GM12878 (cell line): ENCODE data around the gene CRYGC. TPM values are rescaled to one million over a fixed set of nuclear protein-coding genes. Genes with fewer than 3 reads are reported as not detected.

Source experiments
- ATAC-seq: fragments of 200-7000 bp; cut with Tn5 transposase; 3 replicates; pipeline ENCODE4 v1.9.1; 2020; ENCODE audit warnings: mild to moderate bottlenecking, moderate library complexity
- BruUV-seq: library from RNA; stranded (reverse); fragments of 400-500 nt; replicated peaks from 2 replicates; lab custom pipeline; 2021; lab: Mats Ljungman, UMichigan
- CTCF ChIA-PET: fragments of 300-600 bp; sonication (Branson Sonifier 250); formaldehyde crosslinking; extraction: SDS; loops from one replicate; lab custom pipeline; 2021; ENCODE audit warnings: inconsistent platforms; lab: Yijun Ruan, JAX
- POLR2A ChIA-PET: fragments of 350-600 bp; formaldehyde crosslinking; extraction: SDS; loops from one replicate; lab custom pipeline; 2021; ENCODE audit warnings: inconsistent platforms; lab: Charles Lee
- RAD21 ChIA-PET: fragments of 300-600 bp; sonication (Branson Sonifier 250); formaldehyde crosslinking; loops from one replicate; lab custom pipeline; 2023; ENCODE audit warnings: antibody characterized with exemption; ENCODE audit not compliant: unreplicated experiment; lab: Charles Lee
- SMC1A ChIA-PET: fragments of 300-600 bp; sonication (Branson Sonifier 250); formaldehyde crosslinking; loops from one replicate; lab custom pipeline; 2023; ENCODE audit not compliant: unreplicated experiment, uncharacterized antibody; lab: Charles Lee
- DNase-seq: peaks from one replicate; pipeline ENCODE4 v3.0.0-alpha.2; 2011; ENCODE audit warnings: low read depth, low spot score
- FAIRE-seq: peaks from 3 replicates; lab custom pipeline; 2011; peaks lifted over from hg19 to GRCh38; lab: Jason Lieb, UNC
- H2AFZ ChIP-seq: 2 replicates; pipeline ENCODE4 v1.6.0; 2011; ENCODE audit warnings: low read depth, low read length, control low read depth; ENCODE audit not compliant: control insufficient read depth
- H3K27ac ChIP-seq: 2 replicates; pipeline ENCODE4 v1.5.1; 2011; ENCODE audit warnings: control low read depth; ENCODE audit not compliant: control insufficient read depth, insufficient read depth
- H3K27me3 ChIP-seq, 2 experiments: replicated peaks in 1 of 2; 2 replicates each; pipeline versions ENCODE4 v1.6.0 to v1.6.1; 2011; ENCODE audit warnings: low read length in 1 of 2; ENCODE audit not compliant: control insufficient read depth in 2 of 2, insufficient read depth in 2 of 2
- H3K36me3 ChIP-seq, 2 experiments: 2 replicates each; pipeline ENCODE4 v1.5.1; 2011; ENCODE audit warnings: low read length in 1 of 2; ENCODE audit not compliant: control insufficient read depth in 2 of 2, insufficient read depth in 2 of 2
- H3K4me1 ChIP-seq: 2 replicates; pipeline ENCODE4 v1.6.1; 2011; ENCODE audit warnings: mild to moderate bottlenecking, low read length, moderate library complexity, mixed read lengths; ENCODE audit not compliant: control insufficient read depth, insufficient read depth
- H3K4me2 ChIP-seq: 2 replicates; pipeline ENCODE4 v1.6.0; 2011; ENCODE audit warnings: control low read depth; ENCODE audit not compliant: control insufficient read depth, insufficient read depth
- H3K4me3 ChIP-seq: fragments of 200-600 bp; sonication (generic); 2 replicates; pipeline ENCODE4 v1.5.1; 2016
- H3K79me2 ChIP-seq: 2 replicates; pipeline ENCODE4 v1.6.0; 2011; ENCODE audit warnings: low read length; ENCODE audit not compliant: control insufficient read depth, insufficient read depth
- H3K9ac ChIP-seq: 2 replicates; pipeline ENCODE4 v1.8.0; 2011; ENCODE audit warnings: low read length, control low read depth, mixed read lengths; ENCODE audit not compliant: control insufficient read depth, insufficient read depth
- H3K9me3 ChIP-seq: replicated peaks from 3 replicates; pipeline ENCODE4 v1.5.1; 2011; ENCODE audit warnings: mild to moderate bottlenecking, low read length; ENCODE audit not compliant: control insufficient read depth, insufficient read depth
- H4K20me1 ChIP-seq: 2 replicates; pipeline ENCODE4 v1.6.0; 2011; ENCODE audit not compliant: control insufficient read depth, insufficient read depth
- ATF2 ChIP-seq: IDR thresholded peaks from 2 replicates; pipeline ENCODE4 v1.6.1; 2012; ENCODE audit warnings: low read length, inconsistent platforms
- BHLHE40 ChIP-seq, 2 experiments: fragments of 450-650 bp in 1 of 2; IDR thresholded peaks; 2 replicates each; pipeline ENCODE4 v1.6.1; 2011 to 2017; ENCODE audit warnings: low read depth in 2 of 2, borderline replicate concordance in 1 of 2, improper control_type of control experiment in 1 of 2, low read length in 1 of 2, mild to moderate bottlenecking in 1 of 2
- CTCF ChIP-seq, 3 experiments: IDR thresholded peaks in 2 of 3; conservative IDR thresholded peaks in 1 of 3; 2 replicates each; pipeline ENCODE4 v1.5.1; 2011; ENCODE audit warnings: low read depth in 3 of 3, low read length in 3 of 3, mild to moderate bottlenecking in 3 of 3, control low read depth in 2 of 3, moderate library complexity in 2 of 3, inconsistent platforms in 1 of 3, mixed read lengths in 1 of 3; ENCODE audit not compliant: control insufficient read depth in 2 of 3, insufficient read depth in 1 of 3; ENCODE audit errors: extremely low read depth in 1 of 3
- DPF2 ChIP-seq: fragments of 450-650 bp; IDR thresholded peaks from 2 replicates; pipeline ENCODE4 v1.6.1; 2017; ENCODE audit warnings: mild to moderate bottlenecking
- E2F4 ChIP-seq: IDR thresholded peaks from 2 replicates; pipeline ENCODE4 v1.6.1; 2012; ENCODE audit warnings: low read depth, low read length, improper control_type of control experiment
- ELK1 ChIP-seq: IDR thresholded peaks from 2 replicates; pipeline ENCODE4 v1.6.1; 2012; ENCODE audit warnings: low read depth, low read length, improper control_type of control experiment
- MAX ChIP-seq: IDR thresholded peaks from 2 replicates; pipeline ENCODE4 v1.6.1; 2012; ENCODE audit warnings: low read depth, low read length, improper control_type of control experiment
- PKNOX1 ChIP-seq: fragments of 450-650 bp; IDR thresholded peaks from 2 replicates; pipeline ENCODE4 v1.6.1; 2016; ENCODE audit warnings: mild to moderate bottlenecking
- RAD21 ChIP-seq: IDR thresholded peaks from 2 replicates; pipeline ENCODE4 v1.6.1; 2011; ENCODE audit warnings: mild to moderate bottlenecking, low read depth, low read length, moderate library complexity; ENCODE audit not compliant: insufficient read depth
- RBBP5 ChIP-seq: fragments of 200-600 bp; sonication (generic); conservative IDR thresholded peaks from 2 replicates; pipeline ENCODE4 v1.6.1; 2016
- RCOR1 ChIP-seq: conservative IDR thresholded peaks from 2 replicates; pipeline ENCODE4 v1.6.1; 2012; ENCODE audit warnings: low read depth, low read length, improper control_type of control experiment
- RUNX3 ChIP-seq: IDR thresholded peaks from 2 replicates; pipeline ENCODE4 v1.6.1; 2012; ENCODE audit warnings: low read length, inconsistent platforms
- SRF ChIP-seq, 2 experiments: IDR thresholded peaks; 2 replicates each; pipeline ENCODE4 v1.6.1; 2011; ENCODE audit warnings: low read depth in 2 of 2, low read length in 2 of 2, mild to moderate bottlenecking in 1 of 2, moderate library complexity in 1 of 2
- WRNIP1 ChIP-seq: IDR thresholded peaks from 2 replicates; pipeline ENCODE4 v1.6.1; 2011; ENCODE audit warnings: low read depth, low read length, improper control_type of control experiment, borderline replicate concordance
- ZNF384 ChIP-seq: IDR thresholded peaks from 2 replicates; pipeline ENCODE4 v1.6.1; 2012; ENCODE audit warnings: low read depth, mild to moderate bottlenecking, low read length, improper control_type of control experiment, borderline replicate concordance
- WGBS: methylation state at CpG from one replicate; pipeline ENCODE4 v1.1.6; 2016; ENCODE audit warnings: low lambda C conversion rate; ENCODE audit not compliant: insufficient replicate concordance, insufficient coverage; ENCODE audit errors: missing lambda C conversion rate; 5-methylcytosine and 5-hydroxymethylcytosine counted together
- in situ Hi-C: fragments of 300-500 bp; cut with MboI; formaldehyde crosslinking; loops from 9 replicates; pipeline ENCODE4 v1.14.3; 2018; ENCODE audit warnings: mixed read lengths
- intact Hi-C: fragments of 100-400 bp; cut with micrococcal nuclease; formaldehyde crosslinking; loops from one replicate; pipeline ENCODE4 v1.14.2; 2022; ENCODE audit not compliant: unreplicated experiment
- polyA plus RNA-seq, 11 experiments: library from polyadenylated mRNA; depleted of rRNA in 4 of 11; unstranded in 6 of 11; stranded (reverse) in 5 of 11; fragments of >200 nt; fragmentation: Nextera tagmentation in 4 of 11; fragmentation: Illumina TruSeq in 1 of 11; extraction: Ambion mirVana in 4 of 11; extraction: Trizol in 1 of 11; gene quantifications; 1 replicate in 1 of 11; 2 replicates in 10 of 11; pipeline versions ENCODE4 v1.2.1 to v1.2.3, GENCODE V29; 2011 to 2016; ENCODE audit warnings: inconsistent platforms in 2 of 11, missing spikeins in 2 of 11, low read depth in 1 of 11
- total RNA-seq, 4 experiments: library from RNA; depleted of rRNA in 3 of 4; stranded (reverse); fragments of >200 nt in 3 of 4; fragmentation: Illumina TruSeq in 1 of 4; extraction: Trizol in 1 of 4; gene quantifications; 2 replicates each; pipeline versions ENCODE4 v1.2.1 to v1.2.3, GENCODE V29; 2013 to 2021

Gene CRYGC
- total and polyA plus RNA-seq, 10 of the 15 experiments (the other 5 are each of a cell fraction or from before 2014, with no cell fraction given) = not detected

GRCh38 chr2:208101716-208102631 lies 27.7 kb downstream of the CRYGC start:
- 11% methylated on average over 10 of the region's 10 CpGs for WGBS
- RAD21 ChIA-PET = no interaction called here
- POLR2A ChIA-PET = no interaction called here

More at GRCh38 chr2:208101716-208102631, 27.7 kb downstream of the CRYGC start:
- CTCF ChIA-PET = interaction anchor here (1.3 kb wide), 1 partner anchor 13 kb away, joined by 3 read pairs; no protein-coding TSS in a partner anchor
- Histone ChIP-seq H4K20me1 (no peaks in the 10 kb centered on the region), H3K36me3 (no peaks in the 10 kb centered on the region), H3K4me2 (no peak overlapping the region), H3K27me3 (no peaks in the 10 kb centered on the region; a peak in 1 of 4 replicates), H3K79me2 (no peaks in the 10 kb centered on the region), H3K4me1 (no peaks in the 10 kb centered on the region), H3K9me3 (no peaks in the 10 kb centered on the region), H3K27ac (no peak overlapping the region), H3K4me3 (no peak overlapping the region), H3K9ac (no peak overlapping the region), H2AFZ (no peak overlapping the region)
- no TSS peak for BruUV-seq
- ATAC-seq = no peak
- no peak for DNase-seq
- no peak for FAIRE-seq
- intact Hi-C loops (no loop called here), in situ Hi-C loops (no loop called here)
- TF ChIP-seq DPF2 = no peak
- TF ChIP-seq E2F4 = no peak
- TF ChIP-seq SRF (IDR thresholded peaks at IDR 0.05; ENCODE audit: low read depth in 2 of 2, low read length in 2 of 2) = no peak
- 0 out of 2 replicates have a peak, but pooled peaks have one; percentile 9 for TF ChIP-seq RAD21
- peak in 2 of 3 experiments; percentile 10 to 12; a peak in 1 of 6 replicates for TF ChIP-seq CTCF (IDR thresholded peaks at IDR 0.05 in 2 of 3, conservative IDR thresholded peaks at IDR 0.05 in 1 of 3; ENCODE audit: control insufficient read depth in 2 of 3, extremely low read depth in 1 of 3, insufficient read depth in 1 of 3, low read depth in 3 of 3, low read length in 3 of 3)
- no peak for TF ChIP-seq PKNOX1
- TF ChIP-seq WRNIP1 = no peak
- TF ChIP-seq RCOR1 = no peak
- TF ChIP-seq RBBP5 = no peak
- TF ChIP-seq ATF2 = no peak
- TF ChIP-seq ZNF384 = no peak
- no peak for TF ChIP-seq RUNX3
- no peak for TF ChIP-seq ELK1
- no peak for TF ChIP-seq MAX
- TF ChIP-seq BHLHE40 (IDR thresholded peaks at IDR 0.05; ENCODE audit: borderline replicate concordance in 1 of 2, low read depth in 2 of 2, low read length in 1 of 2) = no peak
- SMC1A ChIA-PET = interaction anchor here (1.2 kb wide), 1 partner anchor 143 kb away, joined by 3 read pairs; no protein-coding TSS in a partner anchor
